C1 segment of cervical spinal cord (tissue), 14 donors: ENCODE measurements around the gene SLC25A17.
"Not testable (repeated sequence)": the region's sequence is repeated elsewhere in the genome, so short reads cannot be mapped to it uniquely, and the experiment has no call there.

Experiments used
- DNase-seq, 14 donors: peaks; one replicate each; lab custom pipeline; 2025; lab: John Stamatoyannopoulos, UW

SLC25A17 gene

GRCh38 chr22:40818747-40819598 is at the start of gene SLC25A17:
Gene SLC25A17, minus strand, starts transcription at chr22:40819346. Its CDS starts 98 bp downstream, at chr22:40819248.
- peak; percentile 27 to 92 (median 81) for DNase-seq

GRCh38 chr22:40868379-40868778 is 49.2 kb upstream of the SLC25A17 start:
- not testable (repeated sequence) for DNase-seq

GRCh38 chr22:40867109-40867508 is 48.0 kb upstream of the SLC25A17 start:
- DNase-seq: no peak

- no peak for DNase-seq
Observed at GRCh38 chr22:40862537-40862936, 43.4 kb upstream of the SLC25A17 start.

- DNase-seq: no peak
Observed at GRCh38 chr22:40862013-40862412, 42.9 kb upstream of the SLC25A17 start, which contains the start of gene DNAJB7. Gene DNAJB7, minus strand, starts transcription at chr22:40862113. Its CDS starts 119 bp downstream, at chr22:40861994.

GRCh38 chr22:40857309-40857855 is 38.2 kb upstream of the SLC25A17 start:
- no peak for DNase-seq

- DNase-seq: peak; percentile 89 to 100 (median 97)
Observed at GRCh38 chr22:40856513-40857308, 37.6 kb upstream of the SLC25A17 start, which contains the start of the genes ST13 and XPNPEP3. Gene ST13, minus strand, starts transcription at chr22:40856639. Its CDS starts 99 bp downstream, at chr22:40856540. Gene XPNPEP3, plus strand, starts transcription at chr22:40857148. Its CDS starts 34 bp downstream, at chr22:40857182.

GRCh38 chr22:40855979-40856512 is 36.9 kb upstream of the SLC25A17 start:
- peak in 6 of 14 donors; percentile 68 to 90 (median 74) for DNase-seq

GRCh38 chr22:40855071-40855978 is 36.2 kb upstream of the SLC25A17 start:
- peak in 4 of 14 donors; percentile 2 to 13 (median 4) for DNase-seq

- no peak for DNase-seq
Observed at GRCh38 chr22:40853961-40854360, 34.8 kb upstream of the SLC25A17 start.

- DNase-seq: no peak
Observed at GRCh38 chr22:40853333-40853732, 34.2 kb upstream of the SLC25A17 start.

GRCh38 chr22:40845816-40846215 is 26.7 kb upstream of the SLC25A17 start:
- not testable (repeated sequence) for DNase-seq

GRCh38 chr22:40844951-40845350 is 25.8 kb upstream of the SLC25A17 start:
- no peak for DNase-seq

- no peak for DNase-seq
Observed at GRCh38 chr22:40838486-40838885, 19.3 kb upstream of the SLC25A17 start.

- DNase-seq: no peak
Observed at GRCh38 chr22:40834619-40835018, 15.5 kb upstream of the SLC25A17 start.

GRCh38 chr22:40829131-40829530 is 10.0 kb upstream of the SLC25A17 start:
- DNase-seq: no peak

GRCh38 chr22:40826984-40827741 is 8.0 kb upstream of the SLC25A17 start:
- DNase-seq: no peak

- DNase-seq: not testable (repeated sequence)
Observed at GRCh38 chr22:40826292-40826691, 7.1 kb upstream of the SLC25A17 start.

GRCh38 chr22:40823426-40823825 is 4.3 kb upstream of the SLC25A17 start:
- DNase-seq: no peak
